GM23338 (cell line): ENCODE results near the gene SYNPO2. TPM values are rescaled to one million over a fixed set of nuclear protein-coding genes. Genes with fewer than 3 reads are reported as not detected.

Experiments
- ATAC-seq: fragments of 200-7000 bp; cut with Tn5 transposase; 3 replicates; pipeline ENCODE4 v1.9.1; 2020
- DNase-seq: peaks from one replicate; pipeline ENCODE4 v3.0.0-alpha.2; 2015; ENCODE audit warnings: low spot score
- H2AFZ ChIP-seq: fragments of 200-600 bp; sonication (generic); 2 replicates; pipeline ENCODE4 v1.8.0; 2016; ENCODE audit warnings: antibody characterized with exemption, mild to moderate bottlenecking, moderate library complexity
- H3F3A ChIP-seq: fragments of 200-600 bp; sonication (generic); replicated peaks from 2 replicates; pipeline ENCODE4 v1.8.0; 2017; ENCODE audit warnings: antibody characterized with exemption, mixed run types, low read depth
- H3K27ac ChIP-seq: fragments of 200-600 bp; sonication (generic); 2 replicates; pipeline ENCODE4 v1.6.1; 2016; ENCODE audit warnings: low read depth
- H3K27me3 ChIP-seq: fragments of 200-600 bp; sonication (generic); 2 replicates; pipeline ENCODE4 v1.8.0; 2016; ENCODE audit warnings: mild to moderate bottlenecking, mixed run types, moderate library complexity; ENCODE audit not compliant: insufficient read depth
- H3K36me3 ChIP-seq: fragments of 200-600 bp; sonication (generic); 2 replicates; pipeline ENCODE4 v1.8.0; 2016; ENCODE audit warnings: mild to moderate bottlenecking; ENCODE audit not compliant: insufficient read depth
- H3K4me1 ChIP-seq: fragments of 200-600 bp; sonication (generic); 2 replicates; pipeline ENCODE4 v1.8.0; 2016; ENCODE audit warnings: mild to moderate bottlenecking, moderate library complexity; ENCODE audit not compliant: insufficient read depth
- H3K4me2 ChIP-seq: fragments of 200-600 bp; sonication (generic); 2 replicates; pipeline ENCODE4 v1.7.1; 2017; ENCODE audit warnings: mixed run types
- H3K4me3 ChIP-seq: fragments of 200-600 bp; sonication (generic); 2 replicates; pipeline ENCODE4 v1.6.1; 2016; ENCODE audit warnings: mixed run types
- H3K79me2 ChIP-seq: fragments of 200-600 bp; sonication (generic); replicated peaks from 2 replicates; pipeline ENCODE4 v1.8.0; 2017; ENCODE audit warnings: mild to moderate bottlenecking; ENCODE audit not compliant: insufficient read depth
- H3K9me2 ChIP-seq: fragments of 200-600 bp; sonication (generic); 2 replicates; pipeline ENCODE4 v1.8.0; 2017; ENCODE audit not compliant: insufficient read depth
- H4K20me1 ChIP-seq: fragments of 200-600 bp; sonication (generic); replicated peaks from 2 replicates; pipeline ENCODE4 v1.8.0; 2017; ENCODE audit warnings: mild to moderate bottlenecking; ENCODE audit not compliant: insufficient read depth
- H3K27ac Mint-ChIP-seq: 2 replicates; pipeline ENCODE4 v1.8.0; 2020; ENCODE audit warnings: inconsistent platforms, mild to moderate bottlenecking, moderate library complexity, mixed read lengths
- H3K27me3 Mint-ChIP-seq: 3 replicates; pipeline ENCODE4 v1.8.0; 2022; ENCODE audit warnings: low read depth, mild to moderate bottlenecking, moderate library complexity, mixed read lengths, inconsistent platforms; ENCODE audit not compliant: insufficient read depth, poor library complexity
- H3K36me3 Mint-ChIP-seq: 3 replicates; pipeline ENCODE4 v1.8.0; 2021; ENCODE audit warnings: low read depth, mild to moderate bottlenecking, inconsistent platforms, moderate library complexity, mixed read lengths
- H3K4me1 Mint-ChIP-seq: 3 replicates; pipeline ENCODE4 v1.8.0; 2020; ENCODE audit warnings: mild to moderate bottlenecking, inconsistent platforms, mixed read lengths
- H3K4me3 Mint-ChIP-seq: 3 replicates; pipeline ENCODE4 v1.8.0; 2021; ENCODE audit warnings: moderate library complexity, mild to moderate bottlenecking, inconsistent platforms, mixed read lengths
- H3K9me3 Mint-ChIP-seq: 3 replicates; pipeline ENCODE4 v1.8.0; 2020; ENCODE audit warnings: moderate library complexity, mild to moderate bottlenecking, inconsistent platforms, mixed read lengths
- CREB1 ChIP-seq: fragments of 250-450 bp; sonication (Bioruptor Pico); IDR thresholded peaks from 2 replicates; pipeline ENCODE4 v1.5.0; 2020; ENCODE audit warnings: low read depth, mild to moderate bottlenecking, moderate library complexity
- EZH2 ChIP-seq: fragments of 200-600 bp; sonication (generic); IDR thresholded peaks from one replicate; pipeline ENCODE4 v1.8.0; 2017; ENCODE audit warnings: antibody characterized with exemption, mild to moderate bottlenecking, low read depth; ENCODE audit not compliant: unreplicated experiment
- JUNB ChIP-seq: IDR thresholded peaks from one replicate; pipeline ENCODE4 v1.6.1; 2016; ENCODE audit warnings: antibody characterized with exemption; ENCODE audit not compliant: unreplicated experiment
- POLR2AphosphoS5 ChIP-seq: IDR thresholded peaks from 2 replicates; pipeline ENCODE4 v1.6.1; 2016; ENCODE audit warnings: antibody characterized with exemption, low read depth
- REST ChIP-seq: IDR thresholded peaks from one replicate; pipeline ENCODE4 v1.6.1; 2018; ENCODE audit warnings: antibody characterized with exemption; ENCODE audit not compliant: unreplicated experiment
- STAT1 ChIP-seq: IDR thresholded peaks from one replicate; pipeline ENCODE4 v1.6.1; 2016; ENCODE audit warnings: antibody characterized with exemption; ENCODE audit not compliant: unreplicated experiment
- ZNF114 ChIP-seq: fragments of 250-450 bp; sonication (Bioruptor Pico); IDR thresholded peaks from 2 replicates; pipeline ENCODE4 v1.5.0; 2020; ENCODE audit warnings: mild to moderate bottlenecking, moderate library complexity
- ZNF331 ChIP-seq: fragments of 250-450 bp; sonication (Bioruptor Pico); IDR thresholded peaks from 2 replicates; pipeline ENCODE4 v1.5.0; 2020; ENCODE audit warnings: low read depth, mild to moderate bottlenecking, moderate library complexity
- polyA plus RNA-seq: library from polyadenylated mRNA; unstranded; fragments of >200 nt; fragmentation: Nextera tagmentation; extraction: Ambion mirVana; gene quantifications from 2 replicates; pipeline ENCODE4 v1.2.1, GENCODE V29; 2016
- total RNA-seq: library from RNA; depleted of rRNA; stranded (reverse); fragments of >200 nt; shearing (Covaris generic); gene quantifications from 2 replicates; pipeline ENCODE4 v1.2.3, GENCODE V29; 2014
- TF ChIP-seq, protein P1 (sequence below), 2 experiments: fragments of 200-600 bp in 1 of 2; sonication (generic) in 1 of 2; conservative IDR thresholded peaks; 2 replicates each; pipeline versions ENCODE4 v1.5.1 to v1.6.1; 2016 to 2017; ENCODE audit warnings: antibody characterized with exemption in 2 of 2, low read depth in 2 of 2, mild to moderate bottlenecking in 2 of 2, moderate library complexity in 1 of 2
- TF ChIP-seq, protein P2 (sequence below): fragments of 250-450 bp; sonication (Bioruptor Pico); IDR thresholded peaks from 2 replicates; pipeline ENCODE4 v1.5.0; 2020; ENCODE audit warnings: mild to moderate bottlenecking, moderate library complexity

Gene SYNPO2
- total and polyA plus RNA-seq, 2 experiments from 2014 or later: 2.1 to 3.4 TPM

- peaks cover 2% of the 10 kb centered on the region for H3K27me3 Mint-ChIP-seq
- H3K27ac Mint-ChIP-seq: no peak overlapping the region
- TF ChIP-seq CREB1 (CRISPR knock-in tag) (no peak), STAT1 (no peak)
These were observed 47.8 kb downstream of the SYNPO2 start for GRCh38 chr4:118936406-118936805.

GRCh38 chr4:118939169-118939783 is 50.6 kb downstream of the SYNPO2 start:
- Mint-ChIP-seq H3K4me3 (no peak overlapping the region), H3K36me3 (no peaks in the 10 kb centered on the region), H3K9me3 (no peaks in the 10 kb centered on the region), H3K4me1 (peaks cover 30% of the 10 kb centered on the region), H3K27ac (no peak overlapping the region), H3K27me3 (peaks cover 3% of the 10 kb centered on the region)
- ATAC-seq (no peak; the same call in 2 of the 3 replicates), DNase-seq (peak; percentile 25)
- H4K20me1 ChIP-seq: no peaks in the 10 kb centered on the region
- H3K27ac ChIP-seq: no peak overlapping the region
- H3K4me1 ChIP-seq: peaks cover 9% of the 10 kb centered on the region
- H2AFZ ChIP-seq: no peak overlapping the region
- H3K9me2 ChIP-seq: 0 out of 2 replicates have a peak, but pooled peaks cover 5% of the 10 kb centered on the region
- H3F3A ChIP-seq: no peaks in the 10 kb centered on the region
- H3K79me2 ChIP-seq: no peaks in the 10 kb centered on the region
- no peak overlapping the region for H3K4me3 ChIP-seq
- no peaks in the 10 kb centered on the region for H3K27me3 ChIP-seq
- H3K4me2 ChIP-seq: no peak overlapping the region
- H3K36me3 ChIP-seq: no peaks in the 10 kb centered on the region
- no peak for TF ChIP-seq JUNB
- no peak for TF ChIP-seq ZNF114 (CRISPR knock-in tag)
- no peak for TF ChIP-seq REST
- TF ChIP-seq, protein P1, sequence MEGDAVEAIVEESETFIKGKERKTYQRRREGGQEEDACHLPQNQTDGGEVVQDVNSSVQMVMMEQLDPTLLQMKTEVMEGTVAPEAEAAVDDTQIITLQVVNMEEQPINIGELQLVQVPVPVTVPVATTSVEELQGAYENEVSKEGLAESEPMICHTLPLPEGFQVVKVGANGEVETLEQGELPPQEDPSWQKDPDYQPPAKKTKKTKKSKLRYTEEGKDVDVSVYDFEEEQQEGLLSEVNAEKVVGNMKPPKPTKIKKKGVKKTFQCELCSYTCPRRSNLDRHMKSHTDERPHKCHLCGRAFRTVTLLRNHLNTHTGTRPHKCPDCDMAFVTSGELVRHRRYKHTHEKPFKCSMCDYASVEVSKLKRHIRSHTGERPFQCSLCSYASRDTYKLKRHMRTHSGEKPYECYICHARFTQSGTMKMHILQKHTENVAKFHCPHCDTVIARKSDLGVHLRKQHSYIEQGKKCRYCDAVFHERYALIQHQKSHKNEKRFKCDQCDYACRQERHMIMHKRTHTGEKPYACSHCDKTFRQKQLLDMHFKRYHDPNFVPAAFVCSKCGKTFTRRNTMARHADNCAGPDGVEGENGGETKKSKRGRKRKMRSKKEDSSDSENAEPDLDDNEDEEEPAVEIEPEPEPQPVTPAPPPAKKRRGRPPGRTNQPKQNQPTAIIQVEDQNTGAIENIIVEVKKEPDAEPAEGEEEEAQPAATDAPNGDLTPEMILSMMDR (conservative IDR thresholded peaks at IDR 0.05; ENCODE audit: low read depth in 2 of 2): no peak
- TF ChIP-seq EZH2: no peak
- no peak for TF ChIP-seq POLR2AphosphoS5
- no peak for TF ChIP-seq ZNF331
- TF ChIP-seq STAT1: no peak
- TF ChIP-seq, protein P2, sequence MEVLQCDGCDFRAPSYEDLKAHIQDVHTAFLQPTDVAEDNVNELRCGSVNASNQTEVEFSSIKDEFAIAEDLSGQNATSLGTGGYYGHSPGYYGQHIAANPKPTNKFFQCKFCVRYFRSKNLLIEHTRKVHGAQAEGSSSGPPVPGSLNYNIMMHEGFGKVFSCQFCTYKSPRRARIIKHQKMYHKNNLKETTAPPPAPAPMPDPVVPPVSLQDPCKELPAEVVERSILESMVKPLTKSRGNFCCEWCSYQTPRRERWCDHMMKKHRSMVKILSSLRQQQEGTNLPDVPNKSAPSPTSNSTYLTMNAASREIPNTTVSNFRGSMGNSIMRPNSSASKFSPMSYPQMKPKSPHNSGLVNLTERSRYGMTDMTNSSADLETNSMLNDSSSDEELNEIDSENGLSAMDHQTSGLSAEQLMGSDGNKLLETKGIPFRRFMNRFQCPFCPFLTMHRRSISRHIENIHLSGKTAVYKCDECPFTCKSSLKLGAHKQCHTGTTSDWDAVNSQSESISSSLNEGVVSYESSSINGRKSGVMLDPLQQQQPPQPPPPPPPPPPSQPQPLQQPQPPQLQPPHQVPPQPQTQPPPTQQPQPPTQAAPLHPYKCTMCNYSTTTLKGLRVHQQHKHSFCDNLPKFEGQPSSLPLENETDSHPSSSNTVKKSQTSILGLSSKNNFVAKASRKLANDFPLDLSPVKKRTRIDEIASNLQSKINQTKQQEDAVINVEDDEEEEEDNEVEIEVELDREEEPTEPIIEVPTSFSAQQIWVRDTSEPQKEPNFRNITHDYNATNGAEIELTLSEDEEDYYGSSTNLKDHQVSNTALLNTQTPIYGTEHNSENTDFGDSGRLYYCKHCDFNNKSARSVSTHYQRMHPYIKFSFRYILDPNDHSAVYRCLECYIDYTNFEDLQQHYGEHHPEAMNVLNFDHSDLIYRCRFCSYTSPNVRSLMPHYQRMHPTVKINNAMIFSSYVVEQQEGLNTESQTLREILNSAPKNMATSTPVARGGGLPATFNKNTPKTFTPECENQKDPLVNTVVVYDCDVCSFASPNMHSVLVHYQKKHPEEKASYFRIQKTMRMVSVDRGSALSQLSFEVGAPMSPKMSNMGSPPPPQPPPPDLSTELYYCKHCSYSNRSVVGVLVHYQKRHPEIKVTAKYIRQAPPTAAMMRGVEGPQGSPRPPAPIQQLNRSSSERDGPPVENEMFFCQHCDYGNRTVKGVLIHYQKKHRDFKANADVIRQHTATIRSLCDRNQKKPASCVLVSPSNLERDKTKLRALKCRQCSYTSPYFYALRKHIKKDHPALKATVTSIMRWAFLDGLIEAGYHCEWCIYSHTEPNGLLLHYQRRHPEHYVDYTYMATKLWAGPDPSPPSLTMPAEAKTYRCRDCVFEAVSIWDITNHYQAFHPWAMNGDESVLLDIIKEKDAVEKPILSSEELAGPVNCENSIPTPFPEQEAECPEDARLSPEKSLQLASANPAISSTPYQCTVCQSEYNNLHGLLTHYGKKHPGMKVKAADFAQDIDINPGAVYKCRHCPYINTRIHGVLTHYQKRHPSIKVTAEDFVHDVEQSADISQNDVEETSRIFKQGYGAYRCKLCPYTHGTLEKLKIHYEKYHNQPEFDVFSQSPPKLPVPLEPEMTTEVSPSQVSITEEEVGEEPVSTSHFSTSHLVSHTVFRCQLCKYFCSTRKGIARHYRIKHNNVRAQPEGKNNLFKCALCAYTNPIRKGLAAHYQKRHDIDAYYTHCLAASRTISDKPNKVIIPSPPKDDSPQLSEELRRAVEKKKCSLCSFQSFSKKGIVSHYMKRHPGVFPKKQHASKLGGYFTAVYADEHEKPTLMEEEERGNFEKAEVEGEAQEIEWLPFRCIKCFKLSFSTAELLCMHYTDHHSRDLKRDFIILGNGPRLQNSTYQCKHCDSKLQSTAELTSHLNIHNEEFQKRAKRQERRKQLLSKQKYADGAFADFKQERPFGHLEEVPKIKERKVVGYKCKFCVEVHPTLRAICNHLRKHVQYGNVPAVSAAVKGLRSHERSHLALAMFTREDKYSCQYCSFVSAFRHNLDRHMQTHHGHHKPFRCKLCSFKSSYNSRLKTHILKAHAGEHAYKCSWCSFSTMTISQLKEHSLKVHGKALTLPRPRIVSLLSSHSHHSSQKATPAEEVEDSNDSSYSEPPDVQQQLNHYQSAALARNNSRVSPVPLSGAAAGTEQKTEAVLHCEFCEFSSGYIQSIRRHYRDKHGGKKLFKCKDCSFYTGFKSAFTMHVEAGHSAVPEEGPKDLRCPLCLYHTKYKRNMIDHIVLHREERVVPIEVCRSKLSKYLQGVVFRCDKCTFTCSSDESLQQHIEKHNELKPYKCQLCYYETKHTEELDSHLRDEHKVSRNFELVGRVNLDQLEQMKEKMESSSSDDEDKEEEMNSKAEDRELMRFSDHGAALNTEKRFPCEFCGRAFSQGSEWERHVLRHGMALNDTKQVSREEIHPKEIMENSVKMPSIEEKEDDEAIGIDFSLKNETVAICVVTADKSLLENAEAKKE: no peak

More at GRCh38 chr4:118936406-118936805, 47.8 kb downstream of the SYNPO2 start:
- H3K36me3 ChIP-seq: no peaks in the 10 kb centered on the region
- Mint-ChIP-seq H3K36me3 (no peaks in the 10 kb centered on the region), H3K9me3 (no peaks in the 10 kb centered on the region), H3K4me1 (peaks cover 12% of the 10 kb centered on the region), H3K4me3 (no peak overlapping the region)
- no peak overlapping the region for H3K4me2 ChIP-seq
- no peaks in the 10 kb centered on the region; the same call in 1 of the 2 replicates for H3K4me1 ChIP-seq
- no peak for DNase-seq
- ATAC-seq: no peak
- no peaks in the 10 kb centered on the region for H3F3A ChIP-seq
- H3K9me2 ChIP-seq: 0 out of 2 replicates have a peak, but pooled peaks cover 5% of the 10 kb centered on the region
- H3K79me2 ChIP-seq: no peaks in the 10 kb centered on the region
- H3K27ac ChIP-seq: no peak overlapping the region
- no peak overlapping the region for H3K4me3 ChIP-seq
- H3K27me3 ChIP-seq: no peaks in the 10 kb centered on the region
- no peak overlapping the region for H2AFZ ChIP-seq
- H4K20me1 ChIP-seq: no peaks in the 10 kb centered on the region
